ENCODE results near the gene MAPKAPK2. TPM values are rescaled to one million over a fixed set of nuclear protein-coding genes. Genes with fewer than 3 reads are reported as not detected.
A peak's percentile ranks its signal among the peaks of the same experiment; 100 is the strongest.

MAPKAPK2 gene
- total RNA-seq, 2 donors from 2014 or later, result 101 to 102 TPM

DNA sequence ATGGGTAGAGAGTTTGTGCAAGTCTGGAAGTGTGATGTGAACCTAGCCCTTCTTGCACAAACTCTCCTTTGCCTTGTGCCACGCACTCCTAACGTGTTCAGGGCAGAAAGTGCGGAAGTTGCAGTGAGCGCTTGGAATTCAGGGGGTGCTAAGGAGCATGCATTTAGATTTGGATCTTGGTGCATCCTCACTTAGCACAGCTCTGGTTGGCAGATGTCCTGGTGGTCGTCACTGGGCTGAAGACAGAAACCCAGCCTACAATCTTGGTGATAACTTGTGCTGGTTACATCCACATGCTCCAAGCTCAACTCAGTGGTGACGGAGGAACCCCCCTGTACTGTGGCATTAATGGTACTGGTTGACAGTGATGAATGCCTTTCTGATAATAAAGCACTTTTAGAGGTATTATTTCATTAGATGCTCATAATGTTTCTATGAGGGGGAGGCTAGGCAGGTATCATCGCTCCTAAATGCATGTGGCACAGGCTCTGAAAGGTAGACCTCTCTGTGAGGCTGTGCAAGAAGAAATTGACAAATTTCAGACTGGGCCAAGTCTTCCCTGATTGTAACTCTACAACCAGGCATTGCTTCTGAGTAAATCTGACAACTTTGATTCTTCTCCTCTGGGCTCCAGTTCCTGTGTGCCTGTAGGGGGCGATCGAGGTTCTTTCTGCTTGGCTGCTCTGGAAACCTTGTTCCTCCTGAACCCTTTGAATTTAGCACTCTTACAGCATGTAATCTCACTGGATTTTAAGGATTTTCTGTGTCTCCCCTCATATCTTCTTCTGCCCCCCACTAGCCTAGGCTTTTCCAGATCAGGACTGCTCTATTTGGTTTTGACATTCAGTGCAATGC, 40.6 kb downstream of the MAPKAPK2 start:
- no peaks in the 10 kb centered on the region for H3K9me3 Mint-ChIP-seq
- DNase-seq (peak; percentile 67 to 71), ATAC-seq (replicated peaks in 1 of 2) (peak; percentile 53 to 56)
- H3K27ac Mint-ChIP-seq, result no peak overlapping the region
- H3K4me1 Mint-ChIP-seq (ENCODE audit: low read depth), result peaks cover 71% of the 10 kb centered on the region
- H3K36me3 Mint-ChIP-seq (ENCODE audit: insufficient read depth in 2 of 2), result peaks cover 2 to 6% of the 10 kb centered on the region in 2 donors
- no peaks in the 10 kb centered on the region for H3K27me3 Mint-ChIP-seq (ENCODE audit: low read depth)
- no peak overlapping the region for H3K4me3 Mint-ChIP-seq

DNA sequence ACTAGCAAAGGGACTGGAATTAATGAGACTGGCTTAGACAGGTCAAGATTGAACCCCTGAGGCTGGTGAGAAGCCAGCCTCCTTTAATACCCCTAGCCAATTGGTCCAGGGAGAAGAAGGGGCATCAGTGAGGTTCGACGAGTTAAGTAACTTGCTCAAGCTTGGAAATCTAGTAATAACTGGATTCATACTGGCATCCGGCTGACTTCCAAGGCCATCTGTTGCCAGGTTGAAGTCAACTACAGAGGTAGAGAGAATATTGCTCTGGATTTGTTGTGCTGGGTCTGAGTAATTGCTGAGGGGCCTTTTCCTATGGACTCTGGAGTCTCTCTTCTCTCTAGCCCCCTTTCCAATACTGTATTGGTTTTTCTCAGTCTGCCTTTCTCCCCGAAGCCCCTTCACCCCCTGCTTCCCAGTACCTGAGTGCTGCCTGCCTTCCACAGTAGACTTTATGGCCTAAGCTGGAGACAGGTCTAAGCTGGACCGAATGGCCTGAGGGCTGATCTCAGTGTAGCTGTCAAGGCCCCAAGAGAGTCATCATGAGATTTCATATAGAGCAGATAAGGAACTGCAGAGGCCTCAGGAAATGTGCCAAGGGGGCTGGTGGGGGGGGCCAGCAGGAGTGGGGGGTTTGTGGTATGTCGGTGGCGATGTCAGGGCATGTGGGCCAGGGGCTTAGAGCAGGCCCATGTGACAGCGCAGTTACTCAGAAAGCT, 43.4 kb downstream of the MAPKAPK2 start:
- H3K4me1 Mint-ChIP-seq (ENCODE audit: low read depth), result peaks cover 55% of the 10 kb centered on the region
- no peaks in the 10 kb centered on the region for H3K9me3 Mint-ChIP-seq
- H3K27me3 Mint-ChIP-seq (ENCODE audit: low read depth), result no peaks in the 10 kb centered on the region
- no peak overlapping the region for H3K27ac Mint-ChIP-seq
- DNase-seq (no peak), ATAC-seq (replicated peaks in 1 of 2) (no peak)
- H3K36me3 Mint-ChIP-seq (ENCODE audit: insufficient read depth in 2 of 2), result peaks cover 2 to 13% of the 10 kb centered on the region in 2 donors
- no peak overlapping the region for H3K4me3 Mint-ChIP-seq

GRCh38 chr1:206728697-206728987, 43.9 kb downstream of the MAPKAPK2 start:
- H3K27ac Mint-ChIP-seq, result no peak overlapping the region
- DNase-seq, result no peak
- H3K4me1 Mint-ChIP-seq (ENCODE audit: low read depth), result peaks cover 52% of the 10 kb centered on the region
- H3K36me3 Mint-ChIP-seq (ENCODE audit: insufficient read depth in 2 of 2), result peaks cover 2 to 13% of the 10 kb centered on the region in 2 donors
- no peak overlapping the region for H3K4me3 Mint-ChIP-seq
- ATAC-seq (replicated peaks in 1 of 2), result no peak
- no peaks in the 10 kb centered on the region for H3K9me3 Mint-ChIP-seq
- H3K27me3 Mint-ChIP-seq (ENCODE audit: low read depth), result no peaks in the 10 kb centered on the region

GRCh38 chr1:206729050-206729449, 44.3 kb downstream of the MAPKAPK2 start:
- Mint-ChIP-seq H3K4me3 (no peak overlapping the region), H3K27ac (no peak overlapping the region), H3K9me3 (no peaks in the 10 kb centered on the region), H3K27me3 (ENCODE audit: low read depth) (no peaks in the 10 kb centered on the region), H3K4me1 (ENCODE audit: low read depth) (peaks cover 50% of the 10 kb centered on the region), H3K36me3 (ENCODE audit: insufficient read depth in 2 of 2) (peaks cover 2 to 13% of the 10 kb centered on the region in 2 donors)
- ATAC-seq (replicated peaks in 1 of 2) (no peak), DNase-seq (no peak)

GRCh38 chr1:206729507-206729906, 44.8 kb downstream of the MAPKAPK2 start:
- DNase-seq (no peak), ATAC-seq (replicated peaks in 1 of 2) (peak in 1 of 2 donors; percentile 43)
- Mint-ChIP-seq H3K4me3 (no peak overlapping the region), H3K27me3 (ENCODE audit: low read depth) (no peaks in the 10 kb centered on the region), H3K27ac (no peak overlapping the region), H3K9me3 (no peaks in the 10 kb centered on the region), H3K36me3 (ENCODE audit: insufficient read depth in 2 of 2) (peaks cover 2 to 13% of the 10 kb centered on the region in 2 donors), H3K4me1 (ENCODE audit: low read depth) (peaks cover 50% of the 10 kb centered on the region)

- ATAC-seq (replicated peaks in 1 of 2) (no peak), DNase-seq (no peak)
- Mint-ChIP-seq H3K36me3 (ENCODE audit: insufficient read depth in 2 of 2) (peaks cover 2 to 13% of the 10 kb centered on the region in 2 donors), H3K4me1 (ENCODE audit: low read depth) (peaks cover 53% of the 10 kb centered on the region), H3K27me3 (ENCODE audit: low read depth) (no peaks in the 10 kb centered on the region), H3K9me3 (no peaks in the 10 kb centered on the region), H3K4me3 (no peak overlapping the region), H3K27ac (no peak overlapping the region)
Measured at GRCh38 chr1:206732508-206732907, 47.8 kb downstream of the MAPKAPK2 start.

DNA sequence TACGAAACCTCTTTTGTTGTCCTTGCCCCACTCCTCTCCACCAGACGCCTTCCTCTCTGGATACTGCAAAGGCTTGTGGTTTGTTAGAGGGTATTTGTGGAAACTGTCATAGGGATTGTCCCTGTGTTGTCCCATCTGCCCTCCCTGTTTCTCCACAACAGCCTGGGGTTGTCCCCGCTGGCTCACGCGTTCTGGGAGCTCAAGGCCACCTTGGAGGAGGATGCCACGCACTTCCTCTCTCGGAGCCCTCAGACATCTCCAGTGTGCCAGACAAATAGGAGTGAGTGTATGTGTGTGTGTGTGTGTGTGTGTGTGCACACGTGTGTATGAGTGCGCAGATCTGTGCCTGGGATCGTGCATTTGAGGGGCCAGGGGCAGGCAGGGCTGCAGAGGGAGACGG, 48.3 kb downstream of the MAPKAPK2 start:
- Mint-ChIP-seq H3K27me3 (ENCODE audit: low read depth) (no peaks in the 10 kb centered on the region), H3K27ac (no peak overlapping the region), H3K36me3 (ENCODE audit: insufficient read depth in 2 of 2) (peaks cover 2 to 13% of the 10 kb centered on the region in 2 donors), H3K9me3 (no peaks in the 10 kb centered on the region), H3K4me1 (ENCODE audit: low read depth) (peaks cover 58% of the 10 kb centered on the region), H3K4me3 (no peak overlapping the region)
- ATAC-seq (replicated peaks in 1 of 2) (no peak), DNase-seq (no peak)

DNA sequence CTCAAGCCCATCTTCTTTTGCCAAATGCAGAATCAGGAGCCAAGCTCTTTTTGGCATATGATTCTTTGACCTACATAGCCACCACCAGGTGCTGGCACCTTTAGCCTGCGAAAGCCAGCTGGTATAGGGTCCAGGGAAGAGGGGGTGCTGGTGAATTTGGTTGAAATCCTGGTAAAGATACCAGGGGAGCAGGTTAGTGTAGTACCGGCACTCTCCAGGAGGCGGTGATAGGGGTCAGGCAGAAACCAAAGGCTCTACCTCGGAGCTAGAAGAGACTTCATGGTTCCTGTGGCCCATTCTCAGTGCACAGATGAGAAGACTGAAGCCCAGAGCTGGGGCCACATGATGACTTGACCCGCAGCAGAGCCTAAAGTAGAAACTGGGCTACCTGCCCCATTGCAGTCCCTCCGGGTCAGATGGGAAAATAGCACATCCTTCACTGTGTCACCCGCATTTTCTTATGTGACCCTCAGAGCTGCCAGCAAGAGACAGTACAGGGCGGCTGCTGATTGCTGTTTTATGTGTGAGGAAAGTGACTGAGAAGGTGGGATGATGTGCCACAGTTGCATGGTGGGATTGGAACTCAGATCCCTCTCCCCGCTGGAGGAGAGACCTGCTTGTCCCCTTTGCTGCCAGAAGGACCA, 49.9 kb downstream of the MAPKAPK2 start:
- Mint-ChIP-seq H3K27ac (no peak overlapping the region), H3K4me1 (ENCODE audit: low read depth) (peaks cover 59% of the 10 kb centered on the region), H3K27me3 (ENCODE audit: low read depth) (no peaks in the 10 kb centered on the region), H3K9me3 (no peaks in the 10 kb centered on the region), H3K36me3 (ENCODE audit: insufficient read depth in 2 of 2) (peaks cover 2 to 10% of the 10 kb centered on the region in 2 donors), H3K4me3 (no peak overlapping the region)
- DNase-seq (peak; percentile 69 to 83), ATAC-seq (replicated peaks in 1 of 2) (peak; percentile 22 to 38)

GRCh38 chr1:206735553-206736031, 50.9 kb downstream of the MAPKAPK2 start:
- Mint-ChIP-seq H3K27me3 (ENCODE audit: low read depth) (no peaks in the 10 kb centered on the region), H3K36me3 (ENCODE audit: insufficient read depth in 2 of 2) (peaks cover 0 to 7% of the 10 kb centered on the region in 2 donors), H3K4me3 (no peak overlapping the region), H3K27ac (no peak overlapping the region), H3K4me1 (ENCODE audit: low read depth) (peaks cover 65% of the 10 kb centered on the region), H3K9me3 (no peaks in the 10 kb centered on the region)
- DNase-seq (no peak), ATAC-seq (replicated peaks in 1 of 2) (no peak)

DNA sequence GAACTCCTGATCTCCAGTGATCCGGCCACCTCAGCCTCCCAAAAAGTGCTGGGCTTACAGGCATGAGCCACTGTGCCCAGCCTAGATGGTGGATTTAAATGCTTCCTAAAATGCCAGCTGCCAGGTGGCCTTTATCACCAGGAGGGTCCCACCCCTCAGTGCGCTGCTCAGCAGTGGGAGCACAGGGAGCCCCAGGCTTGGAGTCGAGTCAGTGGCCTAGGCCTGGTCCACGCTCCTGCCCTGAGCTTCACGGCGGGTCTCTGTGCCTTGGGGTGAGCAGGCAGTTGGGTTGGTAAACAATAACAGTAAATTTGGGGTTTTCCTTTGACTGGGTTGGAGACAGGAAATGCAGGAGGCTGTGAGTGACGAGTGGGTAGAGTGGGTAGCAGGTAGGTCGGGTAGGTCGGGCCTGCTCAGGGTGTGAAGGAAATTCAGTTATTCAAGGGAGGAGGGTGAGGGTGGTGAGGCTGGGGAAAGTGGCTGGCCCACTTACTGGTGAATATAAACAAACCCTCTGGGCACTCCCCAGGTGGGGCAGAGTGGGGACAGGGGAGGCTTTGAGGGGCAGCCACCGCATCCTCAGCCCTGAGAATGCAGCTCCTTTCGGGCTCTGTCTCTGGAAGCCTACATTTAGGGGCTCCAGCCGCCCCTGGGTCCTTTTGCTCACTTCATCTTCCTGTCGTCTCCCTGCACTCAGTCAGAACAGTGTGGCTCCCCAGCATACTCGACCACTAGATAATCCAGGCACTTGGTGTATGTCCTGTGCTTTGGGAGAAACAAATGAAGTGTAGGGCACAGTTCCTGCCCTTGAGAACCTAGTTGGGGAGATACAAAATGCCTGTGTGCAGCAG, 52.4 kb downstream of the MAPKAPK2 start:
- Mint-ChIP-seq H3K36me3 (ENCODE audit: insufficient read depth in 2 of 2) (peaks cover 0 to 6% of the 10 kb centered on the region in 2 donors), H3K9me3 (no peaks in the 10 kb centered on the region), H3K27ac (peak overlapping the region; percentile 4), H3K4me1 (ENCODE audit: low read depth) (peaks cover 80% of the 10 kb centered on the region), H3K27me3 (ENCODE audit: low read depth) (no peaks in the 10 kb centered on the region), H3K4me3 (peak overlapping the region; percentile 17 to 31)
- DNase-seq (peak; percentile 39), ATAC-seq (replicated peaks in 1 of 2) (peak; percentile 1 to 21)

DNA sequence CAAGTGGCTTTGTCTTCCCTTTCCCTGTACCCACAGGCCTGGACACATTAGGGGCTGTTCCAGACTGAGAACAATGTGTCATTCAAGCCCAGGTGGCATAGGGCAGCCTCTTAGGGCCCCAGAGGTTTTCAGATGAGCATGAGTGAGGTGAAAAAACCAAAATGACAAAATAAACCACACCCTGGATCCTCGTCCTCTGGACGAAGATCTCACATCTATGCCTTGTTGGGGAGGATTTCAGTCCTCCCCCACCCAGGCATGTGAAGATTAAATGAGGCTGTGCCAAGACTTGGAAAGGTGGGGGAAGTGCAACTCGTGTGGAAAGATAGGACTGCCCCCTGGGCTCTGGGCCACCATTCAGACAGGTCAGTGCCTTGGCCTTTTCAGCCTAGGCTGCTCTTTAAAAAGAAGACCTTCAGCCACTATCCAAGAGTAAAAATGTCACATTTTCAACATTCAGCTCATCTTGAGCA, 53.1 kb downstream of the MAPKAPK2 start:
- Mint-ChIP-seq H3K27ac (no peak overlapping the region), H3K27me3 (ENCODE audit: low read depth) (no peaks in the 10 kb centered on the region), H3K4me3 (peak overlapping the region; percentile 17 to 31), H3K36me3 (ENCODE audit: insufficient read depth in 2 of 2) (peaks cover 0 to 3% of the 10 kb centered on the region in 2 donors), H3K4me1 (ENCODE audit: low read depth) (peaks cover 87% of the 10 kb centered on the region), H3K9me3 (no peaks in the 10 kb centered on the region)
- ATAC-seq (replicated peaks in 1 of 2) (peak; percentile 44 to 51), DNase-seq (peak; percentile 48 to 55)

Measured in activated T-cell treated with anti-CD3 and anti-CD28 coated beads, Interleukin-2, amount 50 U/mL, for 72 hours (primary cell).